Astrocyte of the spinal cord (primary cell): ENCODE results near the gene CLDN22.

Source experiments
- DNase-seq: peaks from one replicate; pipeline ENCODE4 v3.0.0; 2011; ENCODE audit warnings: low read depth, low spot score
- H3K4me3 ChIP-seq: 2 replicates; pipeline ENCODE4 v1.5.1; 2011; ENCODE audit warnings: low read depth, mild to moderate bottlenecking, low read length, moderate library complexity
- in situ Hi-C: cut with HindIII; loops from 2 replicates; pipeline ENCODE4 v1.10.0; 2017; ENCODE audit warnings: low sequenced_read_pairs
- TF ChIP-seq, protein P1 (sequence below): IDR thresholded peaks from 2 replicates; pipeline ENCODE4 v1.5.1; 2012; ENCODE audit warnings: low read depth, mild to moderate bottlenecking, low read length, inconsistent platforms

Gene CLDN22

DNA sequence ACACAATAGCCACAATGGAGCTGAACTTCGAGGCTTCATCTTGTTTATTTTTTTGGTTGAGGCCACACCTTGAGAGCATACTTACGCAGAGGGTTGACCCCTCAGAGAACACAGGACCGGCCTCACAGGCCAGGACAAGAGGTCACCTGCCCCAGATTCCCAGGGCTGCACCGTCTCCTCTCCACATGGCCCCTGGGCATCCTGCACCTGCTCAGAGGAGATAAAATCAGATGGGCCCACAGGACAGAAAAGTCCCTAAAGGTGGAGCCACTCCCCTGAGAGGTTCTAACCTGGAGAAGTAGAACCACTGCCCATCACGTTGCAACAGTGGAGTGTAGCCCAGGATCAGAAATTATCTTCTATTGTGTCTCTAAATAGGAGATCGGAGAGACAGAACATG is 3.2 kb upstream of the CLDN22 start:
- DNase-seq = no peak
- no peak overlapping the region for H3K4me3 ChIP-seq
- TF ChIP-seq, protein P1, sequence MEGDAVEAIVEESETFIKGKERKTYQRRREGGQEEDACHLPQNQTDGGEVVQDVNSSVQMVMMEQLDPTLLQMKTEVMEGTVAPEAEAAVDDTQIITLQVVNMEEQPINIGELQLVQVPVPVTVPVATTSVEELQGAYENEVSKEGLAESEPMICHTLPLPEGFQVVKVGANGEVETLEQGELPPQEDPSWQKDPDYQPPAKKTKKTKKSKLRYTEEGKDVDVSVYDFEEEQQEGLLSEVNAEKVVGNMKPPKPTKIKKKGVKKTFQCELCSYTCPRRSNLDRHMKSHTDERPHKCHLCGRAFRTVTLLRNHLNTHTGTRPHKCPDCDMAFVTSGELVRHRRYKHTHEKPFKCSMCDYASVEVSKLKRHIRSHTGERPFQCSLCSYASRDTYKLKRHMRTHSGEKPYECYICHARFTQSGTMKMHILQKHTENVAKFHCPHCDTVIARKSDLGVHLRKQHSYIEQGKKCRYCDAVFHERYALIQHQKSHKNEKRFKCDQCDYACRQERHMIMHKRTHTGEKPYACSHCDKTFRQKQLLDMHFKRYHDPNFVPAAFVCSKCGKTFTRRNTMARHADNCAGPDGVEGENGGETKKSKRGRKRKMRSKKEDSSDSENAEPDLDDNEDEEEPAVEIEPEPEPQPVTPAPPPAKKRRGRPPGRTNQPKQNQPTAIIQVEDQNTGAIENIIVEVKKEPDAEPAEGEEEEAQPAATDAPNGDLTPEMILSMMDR = no peak
- in situ Hi-C loops = no loop called here

- in situ Hi-C loops = no loop called here
- H3K4me3 ChIP-seq = no peak within 1 kb of the TSS
- TF ChIP-seq, protein P1 = no peak
- DNase-seq = no peak
Observed at GRCh38 chr4:183322326-183322725, 2.2 kb upstream of the CLDN22 start, which contains the start of gene CLDN24. Gene CLDN24 (minus strand): TSS chr4:183322426. CDS start chr4:183322426, 0 bp downstream.

DNA sequence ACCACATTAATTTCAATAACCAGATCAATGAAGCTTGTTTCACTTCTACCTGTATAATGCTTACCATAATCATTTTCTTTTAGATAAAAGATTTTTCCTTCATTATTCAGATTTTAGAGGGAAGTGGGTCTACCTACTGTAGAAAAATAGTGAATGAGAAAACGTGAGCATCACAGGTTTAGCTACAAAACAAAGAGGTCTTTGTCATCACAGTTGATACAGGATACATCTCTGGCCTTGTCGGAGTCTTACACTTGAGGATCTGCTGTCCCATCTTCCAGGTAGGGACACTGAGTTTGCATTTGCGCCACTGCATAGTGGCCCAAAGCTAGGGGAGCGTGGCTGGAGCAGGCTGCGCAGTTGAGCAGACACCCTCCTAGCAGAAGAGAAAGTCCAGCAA is 1.4 kb upstream of the CLDN22 start:
- in situ Hi-C loops = no loop called here
- no peak overlapping the region for H3K4me3 ChIP-seq
- no peak for DNase-seq
- TF ChIP-seq, protein P1 = no peak

- in situ Hi-C loops = no loop called here
- H3K4me3 ChIP-seq = no peak overlapping the region
- no peak for DNase-seq
- TF ChIP-seq, protein P1 = no peak
Observed at GRCh38 chr4:183321079-183321478, 1.0 kb upstream of the CLDN22 start.

DNA sequence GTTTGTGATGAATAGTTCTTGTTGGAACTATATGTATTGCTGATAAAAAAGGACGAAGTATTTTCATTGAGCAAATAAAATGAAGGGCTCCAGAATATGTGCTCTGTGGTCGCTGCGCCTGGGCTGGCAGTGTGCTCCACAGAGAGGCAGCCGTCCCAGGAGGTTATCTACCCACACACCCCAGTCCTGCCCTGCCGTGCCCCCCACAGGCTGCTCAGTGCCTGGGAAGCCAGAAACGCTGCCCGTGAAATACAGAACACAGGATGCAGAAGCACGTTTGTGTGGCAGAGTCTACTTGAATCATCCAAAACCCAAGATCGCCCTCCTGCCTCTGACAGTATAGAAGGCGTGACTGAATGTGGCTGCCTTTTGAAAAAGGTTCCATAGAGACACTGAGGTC is 1.4 kb downstream of the CLDN22 start:
- TF ChIP-seq, protein P1 = no peak
- in situ Hi-C loops = no loop called here
- no peak overlapping the region for H3K4me3 ChIP-seq
- no peak for DNase-seq

- TF ChIP-seq, protein P1 = no peak
- no peak for DNase-seq
- no peak overlapping the region for H3K4me3 ChIP-seq
- in situ Hi-C loops = no loop called here
Observed at GRCh38 chr4:183314806-183315205, 5.3 kb downstream of the CLDN22 start.

- no peak for DNase-seq
- in situ Hi-C loops = no loop called here
- no peak overlapping the region for H3K4me3 ChIP-seq
- TF ChIP-seq, protein P1 = no peak
Observed at GRCh38 chr4:183314336-183314735, 5.7 kb downstream of the CLDN22 start.
